ENCODE measurements around the gene NR3C1. TPM values are rescaled to one million over a fixed set of nuclear protein-coding genes. Genes with fewer than 3 reads are reported as not detected.
"Not testable (repeated sequence)": the region's sequence is repeated elsewhere in the genome, so short reads cannot be mapped to it uniquely, and the experiment has no call there.

Gene NR3C1
- total RNA-seq, 1 donor from 2014 or later, result 76.7 TPM

GRCh38 chr5:143341807-143342570 is 61.5 kb downstream of the NR3C1 start:
- peaks cover 19 to 26% (median 23%) of the 10 kb centered on the region in 3 donors for H3K4me1 ChIP-seq (ENCODE audit: control insufficient read depth in 3 of 3, insufficient read depth in 3 of 3, low read length in 3 of 3)
- H3K27ac ChIP-seq (ENCODE audit: low read depth, low read length), result no peak overlapping the region
- peak overlapping the region in 1 of 3 donors; percentile 42 for H3K4me3 ChIP-seq (ENCODE audit: low read length in 3 of 3)

GRCh38 chr5:143340891-143341685 is 62.4 kb downstream of the NR3C1 start:
- Histone ChIP-seq H3K27me3 (ENCODE audit: control insufficient read depth in 3 of 3, insufficient read depth in 3 of 3, low read length in 3 of 3) (no peaks in the 10 kb centered on the region), H3K4me1 (ENCODE audit: control insufficient read depth in 3 of 3, insufficient read depth in 3 of 3, low read length in 3 of 3) (peaks cover 17 to 22% (median 21%) of the 10 kb centered on the region in 3 donors), H3K27ac (ENCODE audit: low read depth, low read length) (peak overlapping the region; percentile 27), H3K4me3 (ENCODE audit: low read length in 3 of 3) (no peak overlapping the region), H3K9me3 (ENCODE audit: control insufficient read depth in 3 of 3, low read length in 3 of 3) (no peaks in the 10 kb centered on the region), H3K36me3 (ENCODE audit: control insufficient read depth in 3 of 3, insufficient read depth in 3 of 3, low read length in 3 of 3) (no peaks in the 10 kb centered on the region), H3K9ac (ENCODE audit: low read depth in 1 of 3, low read length in 3 of 3) (no peak overlapping the region)

More at GRCh38 chr5:143341807-143342570, 61.5 kb downstream of the NR3C1 start:
- Histone ChIP-seq H3K9me3 (ENCODE audit: control insufficient read depth in 3 of 3, low read length in 3 of 3) (no peaks in the 10 kb centered on the region), H3K27me3 (ENCODE audit: control insufficient read depth in 3 of 3, insufficient read depth in 3 of 3, low read length in 3 of 3) (no peaks in the 10 kb centered on the region), H3K36me3 (ENCODE audit: control insufficient read depth in 3 of 3, insufficient read depth in 3 of 3, low read length in 3 of 3) (no peaks in the 10 kb centered on the region), H3K9ac (ENCODE audit: low read depth in 1 of 3, low read length in 3 of 3) (no peak overlapping the region)

GRCh38 chr5:143338658-143339366 is 64.7 kb downstream of the NR3C1 start:
- Histone ChIP-seq H3K27me3 (ENCODE audit: control insufficient read depth in 3 of 3, insufficient read depth in 3 of 3, low read length in 3 of 3) (no peaks in the 10 kb centered on the region), H3K4me1 (ENCODE audit: control insufficient read depth in 3 of 3, insufficient read depth in 3 of 3, low read length in 3 of 3) (peaks cover 13 to 23% (median 21%) of the 10 kb centered on the region in 3 donors), H3K27ac (ENCODE audit: low read depth, low read length) (no peak overlapping the region)

GRCh38 chr5:143337946-143338345 is 65.5 kb downstream of the NR3C1 start:
- Histone ChIP-seq H3K9me3 (ENCODE audit: control insufficient read depth in 3 of 3, low read length in 3 of 3) (no peaks in the 10 kb centered on the region), H3K4me1 (ENCODE audit: control insufficient read depth in 3 of 3, insufficient read depth in 3 of 3, low read length in 3 of 3) (peaks cover 11 to 23% (median 15%) of the 10 kb centered on the region in 3 donors), H3K36me3 (ENCODE audit: control insufficient read depth in 3 of 3, insufficient read depth in 3 of 3, low read length in 3 of 3) (no peaks in the 10 kb centered on the region), H3K27ac (ENCODE audit: low read depth, low read length) (no peak overlapping the region), H3K4me3 (ENCODE audit: low read length in 3 of 3) (no peak overlapping the region), H3K9ac (ENCODE audit: low read depth in 1 of 3, low read length in 3 of 3) (no peak overlapping the region), H3K27me3 (ENCODE audit: control insufficient read depth in 3 of 3, insufficient read depth in 3 of 3, low read length in 3 of 3) (no peaks in the 10 kb centered on the region)

More at GRCh38 chr5:143338658-143339366, 64.7 kb downstream of the NR3C1 start:
- no peaks in the 10 kb centered on the region for H3K36me3 ChIP-seq (ENCODE audit: control insufficient read depth in 3 of 3, insufficient read depth in 3 of 3, low read length in 3 of 3)
- H3K9ac ChIP-seq (ENCODE audit: low read depth in 1 of 3, low read length in 3 of 3), result no peak overlapping the region
- no peak overlapping the region for H3K4me3 ChIP-seq (ENCODE audit: low read length in 3 of 3)
- H3K9me3 ChIP-seq (ENCODE audit: control insufficient read depth in 3 of 3, low read length in 3 of 3), result no peaks in the 10 kb centered on the region

DNA sequence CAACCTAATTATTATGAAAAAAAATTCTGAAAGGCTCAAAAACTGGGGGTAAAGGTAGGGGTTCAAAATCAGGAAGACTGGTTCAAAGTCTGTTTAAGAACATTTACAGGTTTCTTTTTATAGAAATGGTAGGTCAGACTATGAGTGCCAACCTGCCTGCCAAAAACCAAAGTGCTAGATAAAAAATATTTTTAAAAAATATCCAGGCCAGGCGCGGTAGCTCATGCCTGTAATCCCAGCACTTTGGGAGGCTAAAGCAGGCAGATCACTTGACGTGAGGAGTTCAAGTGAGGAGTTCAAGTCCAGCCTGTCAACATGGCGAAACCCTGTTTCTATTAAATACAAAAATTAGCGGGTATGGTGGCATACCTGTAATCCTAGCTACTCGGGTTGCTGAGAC is 67.0 kb downstream of the NR3C1 start:
- Histone ChIP-seq H3K9me3 (ENCODE audit: control insufficient read depth in 3 of 3, low read length in 3 of 3) (no peaks in the 10 kb centered on the region), H3K27me3 (ENCODE audit: control insufficient read depth in 3 of 3, insufficient read depth in 3 of 3, low read length in 3 of 3) (no peaks in the 10 kb centered on the region), H3K27ac (ENCODE audit: low read depth, low read length) (no peak overlapping the region), H3K4me3 (ENCODE audit: low read length in 3 of 3) (no peak overlapping the region), H3K9ac (ENCODE audit: low read depth in 1 of 3, low read length in 3 of 3) (no peak overlapping the region), H3K4me1 (ENCODE audit: control insufficient read depth in 3 of 3, insufficient read depth in 3 of 3, low read length in 3 of 3) (peaks cover 6 to 13% (median 6%) of the 10 kb centered on the region in 3 donors), H3K36me3 (ENCODE audit: control insufficient read depth in 3 of 3, insufficient read depth in 3 of 3, low read length in 3 of 3) (no peaks in the 10 kb centered on the region)

DNA sequence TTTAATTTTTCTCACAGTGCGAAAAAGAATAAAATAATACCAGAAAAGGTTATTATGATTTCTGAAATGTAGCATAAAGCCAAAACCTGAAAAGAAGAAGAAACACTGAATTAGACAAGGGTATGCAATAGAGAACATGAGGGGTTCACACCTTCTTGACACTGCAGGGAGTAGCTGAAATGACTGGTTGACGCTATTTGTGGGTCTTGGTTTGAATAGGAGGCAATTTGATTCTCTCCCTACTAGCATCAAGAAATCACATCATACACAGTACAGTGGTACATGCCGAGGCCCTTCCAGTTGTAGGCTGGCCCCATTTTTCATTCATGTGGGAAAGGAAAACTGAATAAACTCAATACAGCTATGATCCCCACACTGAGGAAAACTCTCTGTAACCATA is 68.6 kb downstream of the NR3C1 start:
- no peak overlapping the region for H3K27ac ChIP-seq (ENCODE audit: low read depth, low read length)
- peaks cover 5 to 9% (median 6%) of the 10 kb centered on the region in 3 donors for H3K4me1 ChIP-seq (ENCODE audit: control insufficient read depth in 3 of 3, insufficient read depth in 3 of 3, low read length in 3 of 3)

GRCh38 chr5:143334380-143334779 is 69.1 kb downstream of the NR3C1 start:
- H3K4me3 ChIP-seq (ENCODE audit: low read length in 3 of 3); H3K27ac ChIP-seq (ENCODE audit: low read depth, low read length); H3K9ac ChIP-seq (ENCODE audit: low read depth in 1 of 3, low read length in 3 of 3); H3K27me3 ChIP-seq (ENCODE audit: control insufficient read depth in 3 of 3, insufficient read depth in 3 of 3, low read length in 3 of 3); H3K36me3 ChIP-seq (ENCODE audit: control insufficient read depth in 3 of 3, insufficient read depth in 3 of 3, low read length in 3 of 3); H3K9me3 ChIP-seq (ENCODE audit: control insufficient read depth in 3 of 3, low read length in 3 of 3): not testable (repeated sequence)
- H3K4me1 ChIP-seq (ENCODE audit: control insufficient read depth in 3 of 3, insufficient read depth in 3 of 3, low read length in 3 of 3), result peaks cover 5 to 11% (median 6%) of the 10 kb centered on the region in 3 donors

More for the DNA sequence above, 68.6 kb downstream of the NR3C1 start:
- Histone ChIP-seq H3K4me3 (ENCODE audit: low read length in 3 of 3) (no peak overlapping the region), H3K27me3 (ENCODE audit: control insufficient read depth in 3 of 3, insufficient read depth in 3 of 3, low read length in 3 of 3) (no peaks in the 10 kb centered on the region), H3K9me3 (ENCODE audit: control insufficient read depth in 3 of 3, low read length in 3 of 3) (no peaks in the 10 kb centered on the region), H3K36me3 (ENCODE audit: control insufficient read depth in 3 of 3, insufficient read depth in 3 of 3, low read length in 3 of 3) (no peaks in the 10 kb centered on the region), H3K9ac (ENCODE audit: low read depth in 1 of 3, low read length in 3 of 3) (no peak overlapping the region)

DNA sequence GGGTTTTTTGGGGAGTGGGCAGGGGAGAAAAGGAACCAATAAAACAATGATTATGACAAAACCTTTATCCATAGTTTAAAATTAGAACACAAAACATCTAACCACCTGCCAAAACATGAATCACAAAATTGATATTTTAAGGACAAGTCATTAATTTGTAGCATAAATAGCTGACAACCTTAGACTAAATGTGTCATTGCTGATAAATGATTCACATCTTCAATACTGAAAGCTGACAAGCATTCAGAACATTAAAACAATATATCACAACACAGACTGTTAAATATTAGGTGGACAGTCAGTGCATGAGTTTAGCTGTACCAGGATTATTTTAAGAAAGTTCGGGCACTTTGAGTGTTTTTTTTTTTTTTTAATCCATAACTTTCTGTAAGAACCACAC is 71.5 kb downstream of the NR3C1 start:
- no peaks in the 10 kb centered on the region for H3K36me3 ChIP-seq (ENCODE audit: control insufficient read depth in 3 of 3, insufficient read depth in 3 of 3, low read length in 3 of 3)
- peaks cover 7 to 14% (median 11%) of the 10 kb centered on the region in 3 donors for H3K4me1 ChIP-seq (ENCODE audit: control insufficient read depth in 3 of 3, insufficient read depth in 3 of 3, low read length in 3 of 3)
- H3K4me3 ChIP-seq (ENCODE audit: low read length in 3 of 3), result no peak overlapping the region
- H3K9ac ChIP-seq (ENCODE audit: low read depth in 1 of 3, low read length in 3 of 3), result no peak overlapping the region
- H3K27ac ChIP-seq (ENCODE audit: low read depth, low read length), result no peak overlapping the region
- no peaks in the 10 kb centered on the region for H3K27me3 ChIP-seq (ENCODE audit: control insufficient read depth in 3 of 3, insufficient read depth in 3 of 3, low read length in 3 of 3)
- no peaks in the 10 kb centered on the region for H3K9me3 ChIP-seq (ENCODE audit: control insufficient read depth in 3 of 3, low read length in 3 of 3)

DNA sequence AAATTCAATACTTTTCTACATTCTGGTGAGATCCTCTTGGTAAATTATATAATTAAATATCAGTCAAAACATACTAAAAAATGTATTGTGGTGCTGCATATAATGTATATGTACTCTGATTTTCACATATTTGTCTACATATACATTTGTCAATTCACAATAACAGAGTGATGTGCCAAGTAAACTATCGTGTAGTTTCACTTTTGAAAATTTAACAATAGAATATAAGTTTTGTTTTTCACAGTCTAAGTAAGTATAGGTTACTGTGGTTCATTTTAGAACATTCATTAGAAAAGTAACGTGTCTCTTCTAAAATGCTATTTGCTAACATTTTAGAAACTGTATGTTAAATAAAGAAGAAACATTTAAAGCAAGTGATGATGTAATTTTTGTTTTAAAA is 73.6 kb downstream of the NR3C1 start:
- peaks cover 8 to 13% (median 9%) of the 10 kb centered on the region in 3 donors for H3K4me1 ChIP-seq (ENCODE audit: control insufficient read depth in 3 of 3, insufficient read depth in 3 of 3, low read length in 3 of 3)
- no peaks in the 10 kb centered on the region for H3K27me3 ChIP-seq (ENCODE audit: control insufficient read depth in 3 of 3, insufficient read depth in 3 of 3, low read length in 3 of 3)
- no peak overlapping the region for H3K9ac ChIP-seq (ENCODE audit: low read depth in 1 of 3, low read length in 3 of 3)

More for the DNA sequence above, 73.6 kb downstream of the NR3C1 start:
- Histone ChIP-seq H3K9me3 (ENCODE audit: control insufficient read depth in 3 of 3, low read length in 3 of 3) (no peaks in the 10 kb centered on the region), H3K27ac (ENCODE audit: low read depth, low read length) (no peak overlapping the region), H3K4me3 (ENCODE audit: low read length in 3 of 3) (no peak overlapping the region), H3K36me3 (ENCODE audit: control insufficient read depth in 3 of 3, insufficient read depth in 3 of 3, low read length in 3 of 3) (no peaks in the 10 kb centered on the region)

Data from skeletal muscle tissue (tissue), 4 donors.